ENCODE data around the gene RIPK3.

GRCh38 chr14:24329073-24329663 lies 10.6 kb downstream of the RIPK3 start:
- TF ChIP-seq POLR2A (IDR thresholded peaks at IDR 0.05) = no peak
- TF ChIP-seq CTCF (IDR thresholded peaks at IDR 0.05) = no peak
